ENCODE data around the gene ZNF521. TPM values are rescaled to one million over a fixed set of nuclear protein-coding genes. Genes with fewer than 3 reads are reported as not detected.

ZNF521 gene
- total RNA-seq, 2 experiments from 2014 or later, result 0.85 to 2.8 TPM

DNA sequence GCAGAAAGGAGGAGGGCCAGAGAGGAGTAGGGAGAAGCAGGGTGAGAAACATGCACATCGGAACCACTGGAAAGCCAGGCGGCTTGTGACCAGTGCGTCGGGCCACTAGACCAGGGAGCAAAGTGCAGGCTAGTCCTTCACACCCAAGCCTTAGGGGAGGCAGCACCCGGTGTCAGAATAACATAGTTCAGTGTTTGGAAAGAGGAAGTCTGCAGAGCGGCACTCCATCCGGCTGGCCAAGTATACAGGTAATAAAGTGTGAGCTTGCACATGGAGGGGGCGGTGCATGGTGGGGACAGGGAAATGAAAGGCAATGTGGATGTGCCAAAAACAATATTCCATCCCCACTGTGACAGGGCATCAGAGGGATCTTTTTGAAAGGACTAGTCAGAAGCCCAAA lies 69.7 kb downstream of the ZNF521 start:
- Histone ChIP-seq H2AFZ (ENCODE audit: low read length) (no peak overlapping the region), H3K4me3 (ENCODE audit: low read depth, low read length, poor library complexity, severe bottlenecking) (no peak overlapping the region), H3K36me3 (ENCODE audit: insufficient read depth, low read length) (no peaks in the 10 kb centered on the region), H3K9me2 (ENCODE audit: insufficient read depth, low read length) (no peaks in the 10 kb centered on the region), H3K27ac (ENCODE audit: low read depth, low read length, poor library complexity, severe bottlenecking) (no peak overlapping the region), H4K20me1 (ENCODE audit: insufficient read depth, low read length) (no peaks in the 10 kb centered on the region), H3K9me3 (ENCODE audit: low read length) (no peaks in the 10 kb centered on the region), H3K79me2 (ENCODE audit: insufficient read depth, low read depth, low read length) (no peaks in the 10 kb centered on the region), H3K4me1 (ENCODE audit: insufficient read depth, low read length, poor library complexity, severe bottlenecking) (no peaks in the 10 kb centered on the region), H3K4me2 (ENCODE audit: low read length) (no peak overlapping the region)
- intact Hi-C loops (cut with micrococcal nuclease; ENCODE audit: unreplicated experiment), result no loop called here
- no TSS peak for BruUV-seq (replicated peaks)
- CTCF ChIA-PET (ENCODE audit: unreplicated experiment), result no interaction called here
- DNase-seq (ENCODE audit: low spot score), result no peak
- POLR2A ChIA-PET, result no interaction called here
- TF ChIP-seq, protein P1, sequence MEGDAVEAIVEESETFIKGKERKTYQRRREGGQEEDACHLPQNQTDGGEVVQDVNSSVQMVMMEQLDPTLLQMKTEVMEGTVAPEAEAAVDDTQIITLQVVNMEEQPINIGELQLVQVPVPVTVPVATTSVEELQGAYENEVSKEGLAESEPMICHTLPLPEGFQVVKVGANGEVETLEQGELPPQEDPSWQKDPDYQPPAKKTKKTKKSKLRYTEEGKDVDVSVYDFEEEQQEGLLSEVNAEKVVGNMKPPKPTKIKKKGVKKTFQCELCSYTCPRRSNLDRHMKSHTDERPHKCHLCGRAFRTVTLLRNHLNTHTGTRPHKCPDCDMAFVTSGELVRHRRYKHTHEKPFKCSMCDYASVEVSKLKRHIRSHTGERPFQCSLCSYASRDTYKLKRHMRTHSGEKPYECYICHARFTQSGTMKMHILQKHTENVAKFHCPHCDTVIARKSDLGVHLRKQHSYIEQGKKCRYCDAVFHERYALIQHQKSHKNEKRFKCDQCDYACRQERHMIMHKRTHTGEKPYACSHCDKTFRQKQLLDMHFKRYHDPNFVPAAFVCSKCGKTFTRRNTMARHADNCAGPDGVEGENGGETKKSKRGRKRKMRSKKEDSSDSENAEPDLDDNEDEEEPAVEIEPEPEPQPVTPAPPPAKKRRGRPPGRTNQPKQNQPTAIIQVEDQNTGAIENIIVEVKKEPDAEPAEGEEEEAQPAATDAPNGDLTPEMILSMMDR (conservative IDR thresholded peaks at IDR 0.05; ENCODE audit: low read length), result no peak
- TF ChIP-seq EZH2phosphoT487 (IDR thresholded peaks at IDR 0.05; ENCODE audit: borderline replicate concordance, low read depth, low read length), result no peak

DNA sequence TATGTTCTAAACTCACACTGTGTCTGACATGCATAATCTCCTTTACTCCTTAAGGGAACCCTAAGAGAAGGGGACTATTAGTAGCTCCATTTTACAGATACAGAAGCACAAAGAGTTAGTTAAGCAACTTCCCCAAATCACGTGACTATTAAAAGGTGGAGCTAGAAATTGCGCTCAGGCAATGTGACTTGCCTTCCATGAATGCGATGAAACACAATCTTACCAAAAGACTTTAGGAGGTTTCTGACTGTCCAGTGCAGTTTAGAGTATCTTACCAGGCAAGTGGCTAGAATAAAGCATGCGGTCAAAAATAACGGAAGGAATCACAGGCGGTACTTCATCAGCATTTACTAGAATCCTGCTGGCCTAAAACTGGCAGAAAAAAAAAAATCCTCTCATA lies 70.4 kb downstream of the ZNF521 start:
- no peak for TF ChIP-seq EZH2phosphoT487 (IDR thresholded peaks at IDR 0.05; ENCODE audit: borderline replicate concordance, low read depth, low read length)
- TF ChIP-seq, protein P1 (conservative IDR thresholded peaks at IDR 0.05; ENCODE audit: low read length), result no peak

DNA sequence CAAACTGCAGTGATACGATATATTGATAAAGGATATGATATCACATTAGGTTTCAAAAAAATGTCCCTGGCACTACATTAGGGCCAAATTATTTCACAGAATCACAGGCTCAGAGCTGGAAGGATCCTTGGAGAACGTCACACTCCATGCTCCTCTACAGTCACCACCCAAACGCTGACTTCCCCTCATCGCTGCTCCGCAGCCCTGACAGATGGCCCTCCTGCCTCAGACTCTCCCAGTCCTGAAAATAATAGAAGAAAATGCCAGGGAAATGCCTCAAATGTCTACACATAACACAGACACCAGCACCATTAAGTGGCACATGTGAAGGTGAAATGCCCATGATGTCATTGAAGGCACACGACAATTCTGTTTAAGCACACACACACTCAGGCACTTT lies 72.0 kb downstream of the ZNF521 start:
- H3K79me2 ChIP-seq (ENCODE audit: insufficient read depth, low read depth, low read length), result no peaks in the 10 kb centered on the region
- H3K9me3 ChIP-seq (ENCODE audit: low read length), result no peaks in the 10 kb centered on the region
- TF ChIP-seq, protein P1 (conservative IDR thresholded peaks at IDR 0.05; ENCODE audit: low read length), result no peak
- no peak for TF ChIP-seq EZH2phosphoT487 (IDR thresholded peaks at IDR 0.05; ENCODE audit: borderline replicate concordance, low read depth, low read length)
- no peak overlapping the region for H3K4me2 ChIP-seq (ENCODE audit: low read length)
- no peaks in the 10 kb centered on the region for H3K4me1 ChIP-seq (ENCODE audit: insufficient read depth, low read length, poor library complexity, severe bottlenecking)
- intact Hi-C loops (cut with micrococcal nuclease; ENCODE audit: unreplicated experiment), result no loop called here
- H3K27ac ChIP-seq (ENCODE audit: low read depth, low read length, poor library complexity, severe bottlenecking), result no peak overlapping the region
- no peaks in the 10 kb centered on the region for H3K9me2 ChIP-seq (ENCODE audit: insufficient read depth, low read length)
- ChIA-PET CTCF (ENCODE audit: unreplicated experiment) (no interaction called here), POLR2A (interaction anchor here (0.6 to 1.0 kb wide), 2 partner anchors 71 to 220 kb away, joined by 3 to 7 read pairs; no protein-coding TSS in a partner anchor)
- no peak for DNase-seq (ENCODE audit: low spot score)
- H3K4me3 ChIP-seq (ENCODE audit: low read depth, low read length, poor library complexity, severe bottlenecking), result no peak overlapping the region
- H3K36me3 ChIP-seq (ENCODE audit: insufficient read depth, low read length), result no peaks in the 10 kb centered on the region
- no TSS peak for BruUV-seq (replicated peaks)
- H4K20me1 ChIP-seq (ENCODE audit: insufficient read depth, low read length), result no peaks in the 10 kb centered on the region
- H2AFZ ChIP-seq (ENCODE audit: low read length), result no peak overlapping the region

More for the DNA sequence above, 70.4 kb downstream of the ZNF521 start:
- CTCF ChIA-PET (ENCODE audit: unreplicated experiment), result no interaction called here
- Histone ChIP-seq H3K4me1 (ENCODE audit: insufficient read depth, low read length, poor library complexity, severe bottlenecking) (no peaks in the 10 kb centered on the region), H2AFZ (ENCODE audit: low read length) (no peak overlapping the region), H3K9me2 (ENCODE audit: insufficient read depth, low read length) (no peaks in the 10 kb centered on the region), H3K4me2 (ENCODE audit: low read length) (no peak overlapping the region), H3K27ac (ENCODE audit: low read depth, low read length, poor library complexity, severe bottlenecking) (no peak overlapping the region), H3K9me3 (ENCODE audit: low read length) (no peaks in the 10 kb centered on the region), H3K36me3 (ENCODE audit: insufficient read depth, low read length) (no peaks in the 10 kb centered on the region), H3K4me3 (ENCODE audit: low read depth, low read length, poor library complexity, severe bottlenecking) (no peak overlapping the region), H4K20me1 (ENCODE audit: insufficient read depth, low read length) (no peaks in the 10 kb centered on the region), H3K79me2 (ENCODE audit: insufficient read depth, low read depth, low read length) (no peaks in the 10 kb centered on the region)
- DNase-seq (ENCODE audit: low spot score), result no peak
- intact Hi-C loops (cut with micrococcal nuclease; ENCODE audit: unreplicated experiment), result no loop called here
- no TSS peak for BruUV-seq (replicated peaks)
- POLR2A ChIA-PET, result no interaction called here

Data from OCI-LY7 (cell line).